ENCODE results near the gene DMD. TPM values are rescaled to one million over a fixed set of nuclear protein-coding genes. Genes with fewer than 3 reads are reported as not detected.

Gene DMD
- total and polyA plus RNA-seq, 2 donors (not counting 1 experiment from before 2014, with no cell fraction given): 5.1 to 7.2 TPM

DNA sequence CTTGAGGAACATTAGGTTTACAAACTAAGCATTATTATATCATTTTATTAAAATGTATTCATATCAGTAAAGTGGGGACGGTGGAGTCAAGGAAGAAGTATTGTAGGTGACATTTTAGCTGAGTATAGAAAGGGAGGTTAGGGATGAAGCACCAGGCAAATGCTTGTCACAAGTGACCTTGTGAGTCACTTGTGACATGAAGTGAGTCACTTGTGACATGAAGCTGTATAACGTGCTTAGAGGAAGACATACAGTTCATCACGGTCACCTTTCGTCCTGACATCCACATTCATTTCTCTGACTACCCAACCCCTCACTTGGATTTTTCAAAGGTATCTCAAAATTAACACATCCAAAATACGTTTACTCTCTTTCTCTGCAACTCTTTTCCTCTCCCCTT lies 1034.8 kb downstream of the DMD start:
- TF ChIP-seq EZH2 (IDR thresholded peaks at IDR 0.05; ENCODE audit: low read length, missing control alignments): no peak
- TF ChIP-seq, protein P1, sequence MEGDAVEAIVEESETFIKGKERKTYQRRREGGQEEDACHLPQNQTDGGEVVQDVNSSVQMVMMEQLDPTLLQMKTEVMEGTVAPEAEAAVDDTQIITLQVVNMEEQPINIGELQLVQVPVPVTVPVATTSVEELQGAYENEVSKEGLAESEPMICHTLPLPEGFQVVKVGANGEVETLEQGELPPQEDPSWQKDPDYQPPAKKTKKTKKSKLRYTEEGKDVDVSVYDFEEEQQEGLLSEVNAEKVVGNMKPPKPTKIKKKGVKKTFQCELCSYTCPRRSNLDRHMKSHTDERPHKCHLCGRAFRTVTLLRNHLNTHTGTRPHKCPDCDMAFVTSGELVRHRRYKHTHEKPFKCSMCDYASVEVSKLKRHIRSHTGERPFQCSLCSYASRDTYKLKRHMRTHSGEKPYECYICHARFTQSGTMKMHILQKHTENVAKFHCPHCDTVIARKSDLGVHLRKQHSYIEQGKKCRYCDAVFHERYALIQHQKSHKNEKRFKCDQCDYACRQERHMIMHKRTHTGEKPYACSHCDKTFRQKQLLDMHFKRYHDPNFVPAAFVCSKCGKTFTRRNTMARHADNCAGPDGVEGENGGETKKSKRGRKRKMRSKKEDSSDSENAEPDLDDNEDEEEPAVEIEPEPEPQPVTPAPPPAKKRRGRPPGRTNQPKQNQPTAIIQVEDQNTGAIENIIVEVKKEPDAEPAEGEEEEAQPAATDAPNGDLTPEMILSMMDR (conservative IDR thresholded peaks at IDR 0.05 in 1 of 2, IDR thresholded peaks at IDR 0.05 in 1 of 2; ENCODE audit: low read depth in 1 of 2, low read length in 2 of 2): no peak
- Histone ChIP-seq H3K4me3 (replicated peaks in 1 of 4; ENCODE audit: control extremely low read depth in 1 of 4, insufficient read depth in 1 of 4, low read depth in 3 of 4, low read length in 4 of 4) (no peak overlapping the region), H3K4me2 (ENCODE audit: extremely low read depth, insufficient read depth, low read length) (no peak overlapping the region), H3K79me2 (ENCODE audit: control insufficient read depth, insufficient read depth, low read length) (no peaks in the 10 kb centered on the region), H3K36me3 (ENCODE audit: control insufficient read depth, insufficient read depth, low read length) (no peaks in the 10 kb centered on the region), H3K27ac (ENCODE audit: insufficient read depth, low read length) (no peak overlapping the region), H2AFZ (ENCODE audit: low read length) (no peak overlapping the region), H4K20me1 (ENCODE audit: control insufficient read depth, extremely low read depth, insufficient read depth, low read length) (no peaks in the 10 kb centered on the region), H3K9ac (ENCODE audit: insufficient read depth, low read length) (no peak overlapping the region), H3K4me1 (ENCODE audit: control insufficient read depth, extremely low read depth, insufficient read depth, low read length) (no peaks in the 10 kb centered on the region), H3K27me3 (ENCODE audit: control insufficient read depth, insufficient read depth, low read length) (no peaks in the 10 kb centered on the region), H3K9me3 (ENCODE audit: control insufficient read depth, insufficient read depth, low read depth, low read length) (no peaks in the 10 kb centered on the region)
- DNase-seq (ENCODE audit: low read depth in 2 of 2): no peak

DNA sequence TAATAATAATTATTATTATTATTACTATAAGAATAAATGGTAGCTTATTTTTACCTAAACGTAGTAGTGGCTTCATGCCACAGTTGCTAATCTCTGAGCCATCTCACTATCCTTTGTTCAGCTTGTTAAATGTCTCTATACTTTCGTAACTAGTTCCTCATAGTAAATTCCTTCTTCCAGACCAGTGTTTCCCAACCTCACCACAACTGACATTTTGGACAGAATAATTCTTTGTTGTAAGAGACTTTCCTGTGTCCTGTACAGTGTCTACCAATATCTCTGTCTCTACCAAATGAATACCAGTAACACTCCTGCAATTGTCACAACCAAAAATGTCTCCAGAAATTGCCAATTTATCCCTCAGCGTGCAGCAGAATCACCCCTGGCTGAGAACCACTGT lies 1040.9 kb downstream of the DMD start:
- DNase-seq (ENCODE audit: low read depth in 2 of 2): no peak
- no peak overlapping the region for H2AFZ ChIP-seq (ENCODE audit: low read length)
- H3K79me2 ChIP-seq (ENCODE audit: control insufficient read depth, insufficient read depth, low read length): no peaks in the 10 kb centered on the region
- H3K4me2 ChIP-seq (ENCODE audit: extremely low read depth, insufficient read depth, low read length): no peak overlapping the region
- H3K9ac ChIP-seq (ENCODE audit: insufficient read depth, low read length): no peak overlapping the region
- H3K36me3 ChIP-seq (ENCODE audit: control insufficient read depth, insufficient read depth, low read length): no peaks in the 10 kb centered on the region
- H3K9me3 ChIP-seq (ENCODE audit: control insufficient read depth, insufficient read depth, low read depth, low read length): no peaks in the 10 kb centered on the region
- no peak overlapping the region for H3K4me3 ChIP-seq (replicated peaks in 1 of 4; ENCODE audit: control extremely low read depth in 1 of 4, insufficient read depth in 1 of 4, low read depth in 3 of 4, low read length in 4 of 4)
- no peaks in the 10 kb centered on the region for H4K20me1 ChIP-seq (ENCODE audit: control insufficient read depth, extremely low read depth, insufficient read depth, low read length)
- no peaks in the 10 kb centered on the region for H3K27me3 ChIP-seq (ENCODE audit: control insufficient read depth, insufficient read depth, low read length)
- no peak overlapping the region for H3K27ac ChIP-seq (ENCODE audit: insufficient read depth, low read length)
- no peaks in the 10 kb centered on the region for H3K4me1 ChIP-seq (ENCODE audit: control insufficient read depth, extremely low read depth, insufficient read depth, low read length)
- TF ChIP-seq EZH2 (IDR thresholded peaks at IDR 0.05; ENCODE audit: low read length, missing control alignments): no peak
- TF ChIP-seq, protein P1 (conservative IDR thresholded peaks at IDR 0.05 in 1 of 2, IDR thresholded peaks at IDR 0.05 in 1 of 2; ENCODE audit: low read depth in 1 of 2, low read length in 2 of 2): no peak

DNA sequence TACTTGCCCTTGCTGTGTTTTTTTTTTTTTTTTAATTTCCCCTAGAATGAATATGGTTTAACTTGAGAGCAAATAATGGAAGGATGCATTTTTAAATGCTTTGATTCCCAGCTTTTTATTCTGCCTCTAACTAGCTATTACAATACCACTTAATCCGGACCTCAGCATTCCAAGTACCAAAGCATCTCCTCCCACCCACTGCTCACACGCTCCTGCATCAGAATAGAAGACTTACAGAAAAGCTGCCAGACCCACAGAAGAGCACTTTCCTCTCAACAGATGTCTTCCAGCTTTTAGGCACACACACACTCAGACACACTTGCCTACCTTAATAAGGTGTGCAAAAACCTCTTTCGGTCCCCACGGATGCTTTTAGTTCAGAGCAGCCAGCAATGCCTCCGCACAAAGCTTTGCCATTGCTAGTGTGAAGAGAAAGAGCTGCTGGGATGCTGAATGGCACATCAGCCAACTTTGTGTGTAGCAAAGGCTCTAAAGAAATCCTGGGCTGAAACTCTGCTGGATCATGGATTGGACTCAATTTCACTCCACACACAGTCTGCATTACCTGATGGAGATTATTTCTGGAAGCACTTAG lies 1056.2 kb downstream of the DMD start:
- Histone ChIP-seq H3K9ac (ENCODE audit: insufficient read depth, low read length) (no peak overlapping the region), H4K20me1 (ENCODE audit: control insufficient read depth, extremely low read depth, insufficient read depth, low read length) (no peaks in the 10 kb centered on the region), H3K4me3 (replicated peaks in 1 of 4; ENCODE audit: control extremely low read depth in 1 of 4, insufficient read depth in 1 of 4, low read depth in 3 of 4, low read length in 4 of 4) (no peak overlapping the region), H3K36me3 (ENCODE audit: control insufficient read depth, insufficient read depth, low read length) (no peaks in the 10 kb centered on the region), H3K4me2 (ENCODE audit: extremely low read depth, insufficient read depth, low read length) (no peak overlapping the region), H2AFZ (ENCODE audit: low read length) (no peak overlapping the region), H3K9me3 (ENCODE audit: control insufficient read depth, insufficient read depth, low read depth, low read length) (no peaks in the 10 kb centered on the region), H3K27ac (ENCODE audit: insufficient read depth, low read length) (no peak overlapping the region), H3K79me2 (ENCODE audit: control insufficient read depth, insufficient read depth, low read length) (no peaks in the 10 kb centered on the region), H3K4me1 (ENCODE audit: control insufficient read depth, extremely low read depth, insufficient read depth, low read length) (no peaks in the 10 kb centered on the region), H3K27me3 (ENCODE audit: control insufficient read depth, insufficient read depth, low read length) (no peaks in the 10 kb centered on the region)
- TF ChIP-seq, protein P1 (conservative IDR thresholded peaks at IDR 0.05 in 1 of 2, IDR thresholded peaks at IDR 0.05 in 1 of 2; ENCODE audit: low read depth in 1 of 2, low read length in 2 of 2): no peak
- no peak for TF ChIP-seq EZH2 (IDR thresholded peaks at IDR 0.05; ENCODE audit: low read length, missing control alignments)
- no peak for DNase-seq (ENCODE audit: low read depth in 2 of 2)
